GM18526 (cell line): ENCODE results near the gene DDX24.

Experiments
- POLR2A ChIP-seq: IDR thresholded peaks from 3 replicates; pipeline ENCODE4 v1.6.1; 2011; ENCODE audit not compliant: insufficient read length; ENCODE audit errors: extremely low read depth

The DDX24 gene

GRCh38 chr14:94005324-94006073, 75.5 kb downstream of the DDX24 start:
- TF ChIP-seq POLR2A: no peak

DNA sequence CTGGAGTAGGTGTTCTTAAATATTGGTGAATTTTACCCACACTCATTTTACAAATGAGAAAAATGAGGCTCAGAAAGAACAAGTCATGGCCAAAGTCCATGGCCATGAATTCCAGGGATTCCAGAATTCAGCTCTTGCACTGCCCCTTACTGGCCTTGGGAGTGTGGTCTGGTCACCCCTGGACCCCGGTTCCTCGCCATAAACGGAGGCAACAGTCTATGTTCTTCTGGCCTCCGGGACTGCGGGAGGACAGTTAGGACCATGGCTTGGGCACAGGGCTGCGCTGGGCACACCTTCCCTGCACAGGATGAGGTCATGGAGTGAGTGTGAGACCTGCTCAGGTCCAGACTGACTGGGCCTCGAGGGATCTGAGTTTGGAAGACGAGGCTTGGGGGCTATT, 77.0 kb downstream of the DDX24 start:
- no peak for TF ChIP-seq POLR2A

DNA sequence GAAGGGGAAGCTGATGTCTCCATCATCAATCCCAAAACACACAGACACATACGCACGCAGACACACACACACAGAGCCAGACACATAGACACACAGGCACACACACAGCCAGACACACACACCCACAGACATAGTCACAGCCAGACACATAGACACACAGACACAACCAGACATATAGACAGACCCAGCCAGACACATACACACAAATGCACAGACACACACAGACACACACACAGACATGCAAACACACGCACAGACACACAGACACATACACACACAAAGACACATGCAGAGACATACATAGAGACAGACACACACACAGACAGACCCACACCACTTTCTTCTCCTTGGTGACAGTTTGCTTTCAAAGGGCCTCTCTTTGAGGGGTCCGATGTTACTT, 77.6 kb downstream of the DDX24 start:
- no peak for TF ChIP-seq POLR2A

DNA sequence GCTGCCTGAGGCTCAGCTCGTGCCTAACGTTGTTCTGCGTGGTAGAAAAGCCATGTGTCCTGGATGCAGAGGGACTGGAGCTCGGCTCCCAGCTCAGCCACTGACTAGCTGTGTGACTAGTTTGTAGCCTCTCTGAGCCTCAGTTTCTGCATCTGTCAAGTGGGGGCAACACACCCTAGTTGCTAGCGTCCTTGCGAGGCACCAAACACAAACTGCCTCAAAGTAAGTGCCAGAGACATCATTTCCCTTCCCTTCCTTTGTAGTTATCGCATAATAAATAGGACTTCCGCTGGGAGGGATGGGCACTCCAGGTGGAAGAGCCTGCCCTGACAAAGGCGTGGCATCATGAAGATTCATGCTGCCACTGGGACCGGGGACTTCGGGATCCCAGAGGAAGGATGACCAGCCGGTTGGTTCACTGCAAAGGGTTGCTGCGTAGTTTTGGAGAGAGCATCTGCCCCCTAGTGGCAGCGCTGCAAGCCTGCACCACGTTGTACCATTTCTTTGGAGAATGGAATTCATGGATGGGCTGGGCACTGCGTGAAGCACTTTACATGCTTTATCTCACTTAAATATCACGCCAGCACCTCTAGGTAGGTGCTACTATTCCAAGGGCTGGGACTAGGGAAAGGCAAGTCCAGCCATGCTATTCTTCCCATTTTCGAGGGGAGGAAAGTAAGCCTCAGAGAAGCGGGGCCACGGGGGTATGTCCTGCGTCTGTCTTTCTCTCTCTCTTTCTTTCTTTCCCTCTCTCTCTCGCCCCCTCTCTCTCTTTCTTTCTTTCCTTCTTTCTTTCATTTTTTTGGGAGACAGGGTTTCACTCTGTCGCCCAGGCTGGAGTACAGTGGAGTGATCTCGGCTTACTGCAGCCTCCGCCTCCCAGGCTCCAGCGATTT, 79.3 kb downstream of the DDX24 start:
- no peak for TF ChIP-seq POLR2A

GRCh38 chr14:94001016-94001415, 80.0 kb downstream of the DDX24 start:
- TF ChIP-seq POLR2A: no peak

DNA sequence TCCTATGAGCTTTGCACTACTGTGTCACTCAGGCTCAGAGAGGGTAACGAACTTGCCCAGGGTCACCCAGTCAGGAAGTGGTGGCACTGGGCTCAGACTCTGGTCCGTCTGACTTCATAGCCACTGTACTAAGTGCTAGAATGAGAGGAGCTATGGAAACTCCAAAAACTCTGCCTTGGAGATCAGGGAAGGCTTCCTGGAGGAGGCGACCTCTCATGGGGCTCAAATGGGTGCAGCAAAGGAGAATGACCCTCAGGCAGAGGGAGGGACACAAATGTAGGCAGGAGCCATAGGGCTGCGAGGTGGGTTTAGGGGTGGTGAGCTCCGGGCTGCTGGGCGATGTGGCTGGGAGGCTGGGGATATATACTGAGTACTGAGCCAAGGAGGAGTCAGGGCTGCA, 80.7 kb downstream of the DDX24 start:
- no peak for TF ChIP-seq POLR2A

DNA sequence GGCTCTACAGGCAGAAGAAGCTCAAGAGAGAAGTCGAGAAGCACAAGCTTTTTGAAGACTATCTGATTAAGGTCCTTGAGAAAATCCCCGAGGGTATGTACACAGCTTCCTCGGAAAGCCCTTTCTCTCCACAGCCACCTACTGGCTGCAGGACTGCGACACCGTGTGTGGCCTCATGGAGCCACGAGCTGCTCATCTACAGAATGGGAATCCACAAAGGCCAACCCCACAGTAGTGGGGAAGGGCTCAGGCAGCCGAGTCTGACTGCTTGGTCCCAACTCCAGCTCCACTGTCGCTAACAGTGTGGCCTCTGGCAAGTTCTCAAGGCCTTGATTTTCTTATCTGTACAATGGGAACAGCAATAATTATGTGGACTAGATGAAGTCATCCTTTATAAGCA, 81.4 kb downstream of the DDX24 start:
- no peak for TF ChIP-seq POLR2A

GRCh38 chr14:93998871-93999403, 82.1 kb downstream of the DDX24 start:
- no peak for TF ChIP-seq POLR2A
